Glomerular endothelial cell (primary cell): Measurements from ENCODE around the gene TEX13C. TPM values are rescaled to one million over a fixed set of nuclear protein-coding genes. Genes with fewer than 3 reads are reported as not detected.
"Not testable (repeated sequence)": the region's sequence is repeated elsewhere in the genome, so short reads cannot be mapped to it uniquely, and the experiment has no call there.

Experiments
- DNase-seq: peaks from one replicate; pipeline ENCODE4 v3.0.0-alpha.2; 2011; ENCODE audit warnings: low read depth, low spot score; ENCODE audit errors: extremely low read depth
- total RNA-seq: library from RNA; depleted of rRNA; stranded (reverse); fragments of >200 nt; gene quantifications from 2 replicates; pipeline ENCODE4 v1.2.3, GENCODE V29; 2015

TEX13C gene
- total RNA-seq, result not detected in 2 replicates

DNA sequence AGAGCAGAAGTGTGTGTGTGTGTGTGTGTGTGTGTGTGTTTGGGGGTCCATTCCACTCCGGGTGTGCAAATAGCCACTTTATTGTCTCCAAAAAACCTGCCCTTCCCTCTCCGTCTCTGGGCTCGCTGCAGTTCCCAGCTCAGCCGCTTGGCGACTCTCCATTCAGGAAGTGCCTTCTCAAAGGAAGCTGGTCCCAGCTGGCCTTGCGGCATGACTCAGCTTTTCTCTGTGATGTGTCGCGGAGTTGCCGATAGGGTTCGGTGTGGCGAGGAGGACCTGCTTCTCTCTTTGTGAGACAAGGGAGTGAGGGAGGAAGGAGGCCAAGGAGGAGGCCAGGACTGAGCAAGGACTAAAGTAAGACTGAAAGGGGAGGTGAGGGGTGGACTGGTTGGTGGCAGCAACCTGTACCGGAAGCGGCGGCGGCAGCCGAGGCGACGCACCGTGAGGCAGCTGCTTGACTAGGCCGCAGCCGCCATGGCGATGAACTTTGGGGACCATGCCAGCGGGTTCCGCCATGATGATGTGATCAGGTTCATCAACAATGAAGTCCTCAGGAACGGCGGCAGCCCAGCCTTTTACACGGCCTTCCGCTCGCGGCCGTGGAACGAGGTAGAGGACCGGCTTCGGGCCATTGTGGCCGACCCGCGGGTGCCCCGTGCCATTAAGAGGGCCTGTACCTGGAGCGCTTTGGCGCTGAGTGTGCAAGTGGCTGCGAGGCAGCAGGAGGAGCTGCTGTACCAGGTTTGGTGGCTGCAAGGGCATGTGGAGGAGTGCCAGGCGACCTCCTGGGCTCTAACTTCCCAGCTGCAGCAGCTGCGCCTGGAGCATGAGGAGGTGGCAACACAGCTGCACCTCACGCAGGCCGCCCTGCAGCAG, at the start of gene TEX13C:
Gene TEX13C (plus strand): TSS at position 226 of the 876 bp plus-strand sequence. CDS start 249 bp downstream, at position 475.
- no peak for DNase-seq

DNA sequence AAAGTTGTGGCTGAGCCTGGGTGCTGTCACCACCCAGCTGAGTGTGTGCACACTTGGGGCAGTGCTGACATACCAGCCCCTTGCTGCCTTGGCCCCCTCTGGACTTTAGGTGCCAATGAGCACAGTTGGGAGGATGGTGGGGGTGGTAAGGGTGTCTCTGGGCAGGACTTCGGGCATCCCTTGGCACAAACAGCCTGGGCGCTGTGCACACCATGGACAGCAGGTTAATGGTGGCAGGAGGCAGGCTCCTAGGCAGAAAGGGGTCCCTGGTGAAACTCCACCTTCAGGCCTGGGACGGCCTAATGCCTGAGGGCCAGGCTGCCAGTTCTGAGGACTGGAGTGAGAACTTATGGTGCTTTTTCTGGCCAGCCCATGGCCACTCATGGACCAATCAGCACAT, 32.4 kb upstream of the TEX13C start:
- DNase-seq, result no peak

GRCh38 chrX:125288343-125288742, 31.3 kb upstream of the TEX13C start:
- no peak for DNase-seq

DNA sequence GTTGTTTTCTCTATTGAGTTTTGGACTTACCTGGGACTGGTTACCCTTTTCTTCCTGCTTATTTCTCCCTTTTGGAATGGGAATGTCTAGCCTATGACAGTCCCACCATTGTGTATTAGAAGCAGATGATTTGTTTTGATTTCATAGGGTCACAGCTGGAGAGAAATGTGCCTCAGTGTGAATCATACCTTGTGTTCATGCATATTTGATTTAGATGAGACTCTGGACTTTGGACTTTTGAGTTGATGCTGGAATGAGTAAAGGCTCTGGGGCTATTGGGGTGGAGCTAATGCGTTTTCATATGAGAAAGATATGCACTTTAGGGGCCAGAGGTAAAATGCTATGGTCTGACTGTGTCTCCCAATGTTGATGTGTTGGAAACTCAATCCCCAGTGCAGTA, 30.5 kb upstream of the TEX13C start:
- no peak for DNase-seq

- no peak for DNase-seq
Measured at GRCh38 chrX:125289920-125290319, 29.8 kb upstream of the TEX13C start.

DNA sequence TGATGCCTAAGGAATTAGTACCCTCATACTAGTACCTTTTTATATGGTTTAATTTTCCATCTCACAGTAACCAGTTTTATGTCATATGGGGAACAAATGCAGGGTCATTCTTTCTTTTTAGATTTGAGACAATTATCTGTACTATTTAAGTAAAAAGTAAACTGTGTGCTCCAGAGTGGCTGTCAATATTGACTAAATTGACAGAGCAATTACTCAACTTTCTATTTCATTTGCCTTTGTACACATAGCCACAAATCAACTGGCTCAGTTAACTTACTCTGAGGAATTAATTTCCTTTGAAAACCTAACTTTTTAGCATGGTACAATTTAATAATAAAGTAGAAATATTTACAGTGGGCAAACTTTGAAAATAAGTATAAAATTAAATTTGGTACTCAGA, 28.5 kb upstream of the TEX13C start:
- DNase-seq, result no peak

GRCh38 chrX:125293850-125294780, 25.6 kb upstream of the TEX13C start:
- no peak for DNase-seq

- no peak for DNase-seq
Measured at GRCh38 chrX:125295337-125295736, 24.3 kb upstream of the TEX13C start.

DNA sequence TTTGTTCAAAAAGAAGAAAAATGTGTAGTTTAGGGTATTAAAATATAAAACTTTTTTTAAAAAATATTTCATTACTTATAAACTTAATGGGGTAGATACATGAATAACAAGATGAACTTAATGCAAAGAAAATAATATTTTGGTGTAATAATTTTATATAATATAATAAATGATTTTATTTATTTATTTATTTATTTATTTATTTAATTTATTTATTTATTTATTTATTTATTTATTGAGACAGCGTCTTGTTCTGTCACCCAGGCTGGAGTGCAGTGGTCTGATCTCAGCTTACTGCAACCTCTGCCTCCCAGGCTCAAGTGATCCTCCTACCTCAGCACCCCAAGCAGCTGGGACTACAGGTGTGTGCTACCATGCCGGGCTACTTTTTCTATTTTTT, 20.8 kb upstream of the TEX13C start:
- no peak for DNase-seq

DNA sequence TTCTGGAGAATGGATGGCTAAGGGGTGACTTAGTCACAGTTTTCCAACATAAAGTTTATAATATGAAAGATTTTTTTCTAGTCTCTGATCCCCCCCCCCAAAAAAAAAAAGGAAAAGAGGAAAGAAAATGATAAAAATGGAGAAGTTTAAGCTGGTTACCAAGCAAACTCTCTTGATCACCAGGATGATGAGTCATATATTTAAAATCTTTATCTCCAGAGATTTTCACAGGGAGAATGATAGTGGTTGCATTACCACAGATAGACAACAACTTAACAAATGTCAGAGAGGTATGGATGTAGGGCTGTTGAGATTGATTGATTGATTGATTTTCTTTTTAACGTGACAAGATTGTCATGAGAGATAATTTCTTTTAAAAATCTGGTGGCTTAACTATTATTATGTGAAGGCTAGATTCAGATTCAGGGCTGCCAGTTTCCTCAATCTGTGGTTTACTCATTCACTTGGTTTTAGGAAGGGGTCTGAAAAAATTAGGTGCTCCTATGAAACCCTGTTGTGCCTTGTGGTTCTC, 13.3 kb upstream of the TEX13C start:
- DNase-seq, result no peak

DNA sequence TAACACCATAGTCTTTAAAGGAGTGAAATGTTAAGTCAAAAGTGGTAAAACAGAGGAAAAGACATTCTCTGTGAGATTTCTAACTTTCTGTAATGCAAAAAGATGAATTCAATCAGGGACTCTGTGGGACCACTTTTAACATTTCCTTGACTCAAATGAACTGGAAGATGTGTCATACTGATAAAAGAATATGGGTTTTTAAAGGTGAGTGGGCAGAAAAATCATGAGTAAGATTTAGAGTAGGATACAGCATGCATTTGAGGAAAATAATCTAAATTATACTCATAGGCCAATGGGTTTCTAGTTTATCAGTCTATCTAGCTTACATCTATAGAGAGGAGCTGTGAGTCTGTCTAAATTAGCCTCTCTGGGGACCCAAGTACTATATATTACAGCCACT, 11.0 kb upstream of the TEX13C start:
- no peak for DNase-seq

GRCh38 chrX:125319166-125319565, 505 bp upstream of the TEX13C start:
- not testable (repeated sequence) for DNase-seq

GRCh38 chrX:125322431-125322830, 2.8 kb downstream of the TEX13C start:
- DNase-seq, result no peak

DNA sequence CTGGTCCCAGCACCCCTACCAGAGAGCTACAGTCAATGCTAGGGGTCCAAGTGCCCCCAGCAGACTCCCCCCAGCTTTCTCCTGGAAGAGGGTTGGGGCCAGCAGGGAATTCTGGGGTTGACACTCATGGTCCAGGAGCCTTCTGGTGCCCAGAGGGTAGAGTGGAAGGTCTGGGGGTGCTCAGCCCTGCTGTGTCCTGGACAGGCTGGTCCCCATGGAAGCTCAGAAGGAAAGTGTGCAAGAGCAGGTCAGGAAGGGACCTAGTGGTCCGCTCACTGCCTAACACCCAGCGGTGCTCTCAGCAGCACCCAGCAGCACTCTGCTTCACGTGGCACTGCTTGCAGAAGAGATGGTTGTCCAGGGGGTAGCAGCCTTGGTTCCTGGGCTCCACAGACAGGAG, 6.9 kb downstream of the TEX13C start:
- DNase-seq, result no peak

GRCh38 chrX:125327891-125328290, 8.2 kb downstream of the TEX13C start:
- DNase-seq, result no peak

DNA sequence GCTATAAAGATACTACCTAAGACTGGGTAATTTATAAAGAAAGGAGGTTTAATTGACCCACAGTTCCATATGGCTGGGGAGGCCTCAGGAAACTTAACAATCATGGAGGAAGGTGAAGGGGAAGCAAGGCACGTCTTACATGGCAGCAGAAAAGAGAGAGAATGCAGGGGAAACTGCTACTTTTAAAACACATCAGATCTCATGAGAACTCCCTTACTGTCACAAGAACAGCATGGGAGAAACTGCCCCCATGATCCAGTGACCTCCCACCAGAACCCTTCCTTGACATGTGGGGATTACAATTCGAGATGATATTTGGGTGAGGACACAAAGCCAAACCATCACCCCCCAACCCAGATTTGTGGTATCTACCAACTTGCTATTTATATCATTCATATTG, 13.9 kb downstream of the TEX13C start:
- no peak for DNase-seq

DNA sequence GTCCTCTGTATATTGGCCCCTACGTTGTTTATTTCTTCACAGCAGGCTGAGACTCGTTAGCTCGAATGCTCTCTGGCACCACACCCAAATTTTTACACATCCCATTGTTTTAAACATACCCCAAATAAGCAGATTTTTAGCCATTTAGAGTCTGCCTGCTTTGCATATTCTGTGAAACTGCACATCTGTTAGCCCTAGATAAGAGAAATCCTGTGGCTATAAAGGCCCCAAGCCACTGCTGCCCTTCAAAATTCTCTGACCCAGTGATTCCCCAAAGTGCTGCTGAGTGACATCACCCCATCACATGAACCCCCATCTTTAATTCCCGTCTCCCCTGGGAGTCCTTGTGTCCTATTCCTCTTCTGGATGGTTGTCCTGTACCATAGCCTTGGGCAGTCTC, 20.8 kb downstream of the TEX13C start:
- no peak for DNase-seq

- DNase-seq, result no peak
Measured at GRCh38 chrX:125374169-125374568, 54.5 kb downstream of the TEX13C start.
